Activated effector memory CD4-positive, alpha-beta T cell treated with Interleukin-2 at 50 U/mL for 16 hours (primary cell): ENCODE results near the gene NDUFB6.
A peak's percentile ranks its signal among the peaks of the same experiment; 100 is the strongest.
"Not testable (repeated sequence)": the region's sequence is repeated elsewhere in the genome, so short reads cannot be mapped to it uniquely, and the experiment has no call there.

Experiments
- DNase-seq: peaks from one replicate; pipeline ENCODE4 v3.0.0-alpha.2; 2020

The NDUFB6 gene

GRCh38 chr9:32570262-32570661, 2.7 kb downstream of the NDUFB6 start:
- DNase-seq = no peak

GRCh38 chr9:32566770-32567169, 6.2 kb downstream of the NDUFB6 start:
- DNase-seq = no peak

DNA sequence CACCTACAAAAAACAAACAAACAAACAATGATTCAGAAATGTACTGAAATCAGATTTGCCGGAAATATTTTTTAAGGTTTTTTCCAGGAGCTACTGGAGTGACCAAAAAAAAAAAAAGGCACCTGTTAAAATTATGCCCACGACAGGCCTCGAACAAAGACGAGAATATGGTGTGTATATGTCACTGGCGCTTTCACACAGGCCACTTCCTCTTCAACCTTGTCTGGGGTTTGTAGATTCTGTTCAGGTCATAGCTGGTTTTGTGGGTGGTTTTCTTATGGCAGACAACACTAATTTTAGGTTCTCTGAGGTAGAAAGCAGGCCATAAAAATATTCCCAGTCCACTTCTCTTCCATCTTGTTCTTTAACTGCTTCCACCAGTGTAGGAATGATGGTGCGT, 7.0 kb downstream of the NDUFB6 start:
- DNase-seq = no peak

DNA sequence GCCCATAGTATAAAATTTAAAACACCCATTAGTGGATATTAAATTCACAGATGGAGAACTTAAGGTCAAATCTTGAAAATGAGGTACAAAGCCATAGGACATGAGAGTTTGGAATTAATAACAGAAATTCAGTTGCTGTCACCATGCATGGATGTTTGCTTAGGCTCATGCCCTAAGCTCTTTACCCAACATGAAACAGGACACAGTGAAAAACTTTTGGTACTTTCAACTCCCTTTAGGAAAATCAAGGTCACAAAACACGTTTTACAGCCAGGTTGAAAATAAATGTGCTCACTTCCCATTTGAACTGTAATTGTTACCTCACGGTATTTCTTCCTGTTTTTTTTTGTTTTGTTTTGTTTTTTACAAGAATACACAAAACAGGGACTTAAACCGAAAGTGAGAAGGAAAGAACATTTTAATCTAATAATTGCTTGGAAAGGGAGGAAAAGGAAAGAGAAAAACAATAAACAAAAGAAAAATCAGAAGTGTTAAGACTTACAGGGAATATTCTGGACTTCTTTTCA, 14.5 kb downstream of the NDUFB6 start:
- no peak for DNase-seq

- no peak for DNase-seq
These were observed 18.4 kb downstream of the NDUFB6 start for GRCh38 chr9:32554591-32554990.

- no peak for DNase-seq
These were observed 18.9 kb downstream of the NDUFB6 start for GRCh38 chr9:32554107-32554506.

- DNase-seq = peak; percentile 83
These were observed 20.6 kb downstream of the NDUFB6 start, which contains the start of the genes SMIM27 and TOPORS for GRCh38 chr9:32552172-32552872. Gene SMIM27, plus strand, starts transcription at chr9:32552327. Its CDS starts 108 bp downstream, at chr9:32552435. Gene TOPORS, minus strand, starts transcription at chr9:32552586. Its CDS starts 150 bp downstream, at chr9:32552436.

- DNase-seq = peak; percentile 29
These were observed 21.5 kb downstream of the NDUFB6 start for GRCh38 chr9:32551276-32552051.

GRCh38 chr9:32550562-32551275, 22.2 kb downstream of the NDUFB6 start:
- DNase-seq = peak; percentile 91

GRCh38 chr9:32550150-32550561, 22.8 kb downstream of the NDUFB6 start:
- no peak for DNase-seq

GRCh38 chr9:32548213-32548612, 24.7 kb downstream of the NDUFB6 start:
- DNase-seq = not testable (repeated sequence)

DNA sequence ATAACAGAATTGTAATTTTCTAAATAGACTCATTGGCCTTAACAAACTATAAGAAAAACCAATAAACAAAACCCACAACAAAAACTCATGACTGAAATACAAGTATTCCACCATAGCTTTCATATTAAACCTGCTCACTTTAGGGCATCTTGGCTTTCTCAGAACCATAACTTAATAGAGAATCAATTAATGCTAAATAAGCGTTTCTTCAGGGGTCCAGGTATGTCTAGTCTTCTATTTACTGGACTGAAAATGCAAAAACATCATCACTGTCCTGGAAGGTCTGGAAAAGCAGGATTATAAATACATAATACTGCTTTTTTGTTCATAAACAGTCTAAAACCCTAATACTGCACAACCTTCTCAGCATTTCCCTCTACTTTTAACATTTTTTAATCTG, 27.1 kb downstream of the NDUFB6 start:
- no peak for DNase-seq

GRCh38 chr9:32543047-32543446, 29.9 kb downstream of the NDUFB6 start:
- no peak for DNase-seq

- no peak for DNase-seq
These were observed 39.1 kb downstream of the NDUFB6 start for GRCh38 chr9:32533816-32534215.

- DNase-seq = no peak
These were observed 39.6 kb downstream of the NDUFB6 start for GRCh38 chr9:32533336-32533735.

DNA sequence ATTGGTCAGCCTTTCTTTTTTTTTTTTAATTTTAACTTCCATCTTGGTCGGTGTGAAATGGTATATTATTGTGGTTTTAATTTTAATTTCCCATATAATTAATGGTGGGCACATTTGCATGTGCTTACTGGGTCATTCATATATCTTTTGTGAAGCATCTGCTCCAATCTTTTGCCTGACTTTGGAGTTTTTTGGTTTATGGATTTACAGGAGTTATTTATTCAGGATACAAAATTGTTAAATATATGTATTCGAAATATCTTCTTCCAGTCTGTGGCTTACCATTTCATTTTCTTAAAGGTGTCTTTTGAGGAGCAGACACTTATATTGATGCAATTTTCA, 46.3 kb downstream of the NDUFB6 start:
- no peak for DNase-seq

GRCh38 chr9:32526041-32526706, 46.8 kb downstream of the NDUFB6 start, which contains the start of gene RIGI:
Gene RIGI, minus strand, starts transcription at chr9:32526196. Its CDS starts 30 bp downstream, at chr9:32526166.
- DNase-seq = peak; percentile 68

GRCh38 chr9:32525709-32526030, 47.3 kb downstream of the NDUFB6 start:
- DNase-seq = no peak

DNA sequence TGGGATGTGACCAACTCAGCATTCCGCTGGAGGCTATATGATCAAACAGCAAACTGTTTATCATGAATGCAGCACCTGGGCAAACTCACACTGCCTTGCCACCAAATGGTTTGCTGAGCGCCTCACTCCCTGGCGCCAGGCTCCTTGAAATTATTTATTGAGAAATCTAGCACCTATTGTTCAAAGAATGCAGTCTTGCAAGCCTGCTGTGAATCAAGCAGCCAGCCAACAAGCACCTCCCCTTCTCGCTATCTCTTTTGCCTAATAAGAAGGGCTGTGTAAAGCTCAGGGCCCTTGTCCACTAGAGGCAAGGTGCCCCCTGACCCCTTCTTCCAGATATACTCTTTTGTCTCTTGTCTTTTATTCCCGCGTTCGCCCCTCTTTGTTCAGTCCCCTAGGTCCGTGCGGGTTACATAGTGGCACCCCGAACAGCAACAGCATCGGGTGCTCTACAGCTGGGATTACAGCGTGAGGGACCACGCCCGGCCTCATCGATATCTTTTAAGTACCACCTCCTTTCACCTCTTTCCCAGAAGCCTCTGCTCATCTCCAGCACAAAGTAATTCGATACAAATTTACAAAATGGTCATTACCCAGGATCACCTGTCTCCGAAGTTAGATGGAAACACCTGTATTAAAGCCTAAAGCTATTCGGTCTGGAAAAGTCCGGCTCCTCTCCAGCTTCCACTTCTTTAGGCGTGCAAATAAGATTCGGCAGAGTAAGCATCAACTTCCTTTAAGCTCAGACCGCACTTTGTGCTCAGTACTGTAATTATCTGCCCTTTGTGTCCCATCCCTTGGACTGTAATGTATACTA, 47.9 kb downstream of the NDUFB6 start:
- no peak for DNase-seq

- not testable (repeated sequence) for DNase-seq
These were observed 48.4 kb downstream of the NDUFB6 start for GRCh38 chr9:32524558-32524891.

GRCh38 chr9:32523910-32524309, 49.0 kb downstream of the NDUFB6 start:
- DNase-seq = no peak

- DNase-seq = no peak
These were observed 54.7 kb downstream of the NDUFB6 start for GRCh38 chr9:32518276-32518675.
